Non-pigmented ciliary epithelial cell (primary cell): Measurements from ENCODE around the gene MPV17L2.
A peak's percentile ranks its signal among the peaks of the same experiment; 100 is the strongest.

Experiments used
- DNase-seq: peaks from one replicate; pipeline ENCODE4 v3.0.0-alpha.2; 2010; ENCODE audit warnings: low read depth

Gene MPV17L2

GRCh38 chr19:18218600-18218999 is 25.6 kb downstream of the MPV17L2 start:
- DNase-seq, result no peak

- DNase-seq, result no peak
These were observed 27.1 kb downstream of the MPV17L2 start for GRCh38 chr19:18219911-18220631.

GRCh38 chr19:18220632-18221275 is 27.7 kb downstream of the MPV17L2 start:
- no peak for DNase-seq

GRCh38 chr19:18221815-18222725 is 29.1 kb downstream of the MPV17L2 start:
- no peak for DNase-seq

- no peak for DNase-seq
These were observed 31.0 kb downstream of the MPV17L2 start for GRCh38 chr19:18223860-18224524.

GRCh38 chr19:18224525-18225354 is 31.7 kb downstream of the MPV17L2 start:
- peak; percentile 97 for DNase-seq

GRCh38 chr19:18225355-18225701 is 32.3 kb downstream of the MPV17L2 start:
- no peak for DNase-seq

- DNase-seq, result no peak
These were observed 32.9 kb downstream of the MPV17L2 start, which contains the start of gene PDE4C for GRCh38 chr19:18225702-18226468. TSS of gene PDE4C (minus strand) at chr19:18226438. CDS start at chr19:18226415, 23 bp downstream.

- DNase-seq, result no peak
These were observed 34.1 kb downstream of the MPV17L2 start for GRCh38 chr19:18226956-18227780.

GRCh38 chr19:18227781-18228271 is 34.8 kb downstream of the MPV17L2 start:
- DNase-seq, result no peak

- DNase-seq, result no peak
These were observed 36.5 kb downstream of the MPV17L2 start for GRCh38 chr19:18229474-18229873.

- DNase-seq, result no peak
These were observed 36.9 kb downstream of the MPV17L2 start for GRCh38 chr19:18229915-18230314.

- no peak for DNase-seq
These were observed 38.1 kb downstream of the MPV17L2 start for GRCh38 chr19:18230941-18231734.

GRCh38 chr19:18231775-18232174 is 38.8 kb downstream of the MPV17L2 start:
- DNase-seq, result no peak

- no peak for DNase-seq
These were observed 39.7 kb downstream of the MPV17L2 start for GRCh38 chr19:18232540-18233223.

GRCh38 chr19:18233224-18233825 is 40.3 kb downstream of the MPV17L2 start:
- no peak for DNase-seq

GRCh38 chr19:18234194-18234593 is 41.2 kb downstream of the MPV17L2 start:
- no peak for DNase-seq
